Gastroesophageal sphincter (tissue), 4 donors: ENCODE data around the gene ALLC. TPM values are rescaled to one million over a fixed set of nuclear protein-coding genes. Genes with fewer than 3 reads are reported as not detected.

Experiments used
- ATAC-seq: fragments of 150-250 bp; one replicate; pipeline ENCODE4 v1.9.1; 2016; ENCODE audit warnings: mild to moderate bottlenecking, moderate library complexity
- H3K27ac ChIP-seq, 4 donors: fragments of 200-600 bp; sonication (generic) in 3 of 4; 1 replicate in 3 of 4; 2 replicates in 1 of 4; pipeline ENCODE4 v1.5.1; 2016 to 2019
- H3K27me3 ChIP-seq: fragments of 200-600 bp; sonication (generic); one replicate; pipeline ENCODE4 v1.5.1; 2019
- H3K36me3 ChIP-seq, 2 donors: fragments of 200-600 bp; sonication (generic); one replicate each; pipeline ENCODE4 v1.5.1; 2019; ENCODE audit warnings: control low read depth in 1 of 2
- H3K4me1 ChIP-seq, 3 donors: fragments of 200-600 bp; sonication (generic); 1 replicate in 2 of 3; 2 replicates in 1 of 3; pipeline ENCODE4 v1.5.1; 2016 to 2019; ENCODE audit warnings: control low read depth in 2 of 3
- H3K4me3 ChIP-seq, 2 donors: fragments of 200-600 bp; sonication (generic); one replicate each; pipeline ENCODE4 v1.5.1; 2019; ENCODE audit warnings: mild to moderate bottlenecking in 1 of 2, moderate library complexity in 1 of 2
- H3K9me3 ChIP-seq, 3 donors: fragments of 200-600 bp; sonication (generic); one replicate each; pipeline ENCODE4 v1.5.1; 2017 to 2019; ENCODE audit warnings: control low read depth in 2 of 3
- CTCF ChIP-seq, 4 experiments: fragments of 200-600 bp in 2 of 4; fragments of 450-650 bp in 2 of 4; sonication (generic) in 1 of 4; IDR thresholded peaks; one replicate each; pipeline ENCODE4 v1.5.1; 2017 to 2019; ENCODE audit warnings: antibody characterized with exemption in 4 of 4, mild to moderate bottlenecking in 2 of 4, moderate library complexity in 2 of 4
- EP300 ChIP-seq: sonication (generic); formaldehyde crosslinking; IDR thresholded peaks from one replicate; pipeline ENCODE4 v1.6.1; 2017; ENCODE audit warnings: antibody characterized with exemption, mild to moderate bottlenecking
- POLR2A ChIP-seq, 2 donors: fragments of 450-650 bp; IDR thresholded peaks; one replicate each; pipeline ENCODE4 v1.6.1; 2017; ENCODE audit warnings: antibody characterized with exemption in 2 of 2, mild to moderate bottlenecking in 2 of 2, moderate library complexity in 1 of 2
- POLR2AphosphoS5 ChIP-seq: sonication (generic); formaldehyde crosslinking; IDR thresholded peaks from one replicate; pipeline ENCODE4 v1.6.1; 2017; ENCODE audit warnings: antibody characterized with exemption
- WGBS, 2 donors: methylation state at CpG; one replicate each; pipeline ENCODE4 v1.1.5; 2018; ENCODE audit warnings: low coverage in 1 of 2; 5-methylcytosine and 5-hydroxymethylcytosine counted together
- total RNA-seq, 4 donors: library from RNA; depleted of rRNA; stranded (reverse); fragments of >200 nt; gene quantifications; one replicate each; pipeline ENCODE4 v1.1.0, GENCODE V29; 2016

The ALLC gene
- total RNA-seq, 4 donors from 2014 or later, result not detected

GRCh38 chr2:3728104-3729054 lies 70.4 kb downstream of the ALLC start:
- H3K36me3 ChIP-seq, result no peaks in the 10 kb centered on the region
- peak; percentile 53 for ATAC-seq
- H3K27ac ChIP-seq, result no peak overlapping the region
- no peak overlapping the region for H3K4me3 ChIP-seq
- H3K9me3 ChIP-seq, result no peaks in the 10 kb centered on the region
- peak in 3 of 4 experiments; percentile 55 to 61 (median 56) for TF ChIP-seq CTCF (IDR thresholded peaks at IDR 0.05)
- TF ChIP-seq EP300, result no peak
- 4 to 36% methylated on average over 9 to 16 of the region's 22 CpGs for WGBS, 2 donors
- H3K27me3 ChIP-seq, result peaks cover 17% of the 10 kb centered on the region
- H3K4me1 ChIP-seq, result peaks cover 0 to 10% (median 0%) of the 10 kb centered on the region in 3 donors

GRCh38 chr2:3729055-3729448 lies 71.1 kb downstream of the ALLC start:
- H3K36me3 ChIP-seq, result no peaks in the 10 kb centered on the region
- no peak overlapping the region for H3K27ac ChIP-seq
- ATAC-seq, result no peak
- peaks cover 0 to 10% (median 0%) of the 10 kb centered on the region in 3 donors for H3K4me1 ChIP-seq
- WGBS, 2 donors, result 93% methylated on average over 6 of the region's 8 CpGs; no CpG with 5 or more reads in 1 of the 2 donors
- H3K27me3 ChIP-seq, result peaks cover 17% of the 10 kb centered on the region
- no peak for TF ChIP-seq EP300
- no peak for TF ChIP-seq POLR2AphosphoS5
- no peak for TF ChIP-seq CTCF (IDR thresholded peaks at IDR 0.05)
- no peak for TF ChIP-seq POLR2A (IDR thresholded peaks at IDR 0.05)
- H3K4me3 ChIP-seq, result no peak overlapping the region
- no peaks in the 10 kb centered on the region for H3K9me3 ChIP-seq

- Histone ChIP-seq H3K27me3 (peaks cover 12% of the 10 kb centered on the region), H3K4me1 (peaks cover 0 to 10% (median 0%) of the 10 kb centered on the region in 3 donors), H3K36me3 (no peaks in the 10 kb centered on the region), H3K4me3 (no peak overlapping the region), H3K27ac (no peak overlapping the region), H3K9me3 (no peaks in the 10 kb centered on the region)
- TF ChIP-seq EP300, result no peak
- TF ChIP-seq POLR2AphosphoS5, result no peak
- no peak for TF ChIP-seq POLR2A (IDR thresholded peaks at IDR 0.05)
- no peak for TF ChIP-seq CTCF (IDR thresholded peaks at IDR 0.05)
- 87% methylated on average over 6 of the region's 9 CpGs; no CpG with 5 or more reads in 1 of the 2 donors for WGBS, 2 donors
- ATAC-seq, result no peak
Measured at GRCh38 chr2:3729786-3730185, 71.8 kb downstream of the ALLC start.

GRCh38 chr2:3730646-3731045 lies 72.6 kb downstream of the ALLC start:
- no peak for ATAC-seq
- Histone ChIP-seq H3K27ac (no peak overlapping the region), H3K9me3 (no peaks in the 10 kb centered on the region), H3K4me3 (no peak overlapping the region), H3K27me3 (peaks cover 11% of the 10 kb centered on the region), H3K36me3 (no peaks in the 10 kb centered on the region), H3K4me1 (peaks cover 0 to 10% (median 0%) of the 10 kb centered on the region in 3 donors)
- no peak for TF ChIP-seq POLR2A (IDR thresholded peaks at IDR 0.05)
- no peak for TF ChIP-seq EP300
- no peak for TF ChIP-seq POLR2AphosphoS5
- no peak for TF ChIP-seq CTCF (IDR thresholded peaks at IDR 0.05)
- 69 to 88% methylated on average over 2 to 4 of the region's 8 CpGs for WGBS, 2 donors

GRCh38 chr2:3731829-3732228 lies 73.8 kb downstream of the ALLC start:
- TF ChIP-seq POLR2AphosphoS5 (no peak), EP300 (no peak), CTCF (IDR thresholded peaks at IDR 0.05) (no peak), POLR2A (IDR thresholded peaks at IDR 0.05) (no peak)
- Histone ChIP-seq H3K27me3 (peaks cover 20% of the 10 kb centered on the region), H3K4me1 (peaks cover 0 to 10% (median 0%) of the 10 kb centered on the region in 3 donors), H3K36me3 (no peaks in the 10 kb centered on the region), H3K9me3 (no peaks in the 10 kb centered on the region), H3K27ac (no peak overlapping the region), H3K4me3 (no peak overlapping the region)
- no peak for ATAC-seq
- WGBS, 2 donors, result 94 to 100% methylated on average over 5 to 7 of the region's 7 CpGs
